GM21576 (cell line): ENCODE results near the gene TXNRD2.

Source experiments
- ATAC-seq: cut with Tn5 transposase; IDR thresholded peaks from one replicate; pipeline ENCODE4 v1.9.1; 2021; ENCODE audit warnings: mild to moderate bottlenecking, moderate library complexity; ENCODE audit not compliant: unreplicated experiment

Gene TXNRD2

GRCh38 chr22:19866665-19867009 is 75.0 kb downstream of the TXNRD2 start:
- ATAC-seq, result no peak

GRCh38 chr22:19865141-19865829 is 76.3 kb downstream of the TXNRD2 start:
- ATAC-seq, result no peak

- ATAC-seq, result no peak
Measured at GRCh38 chr22:19864538-19865106, 77.0 kb downstream of the TXNRD2 start.

GRCh38 chr22:19863571-19863970 is 78.0 kb downstream of the TXNRD2 start:
- ATAC-seq, result no peak

GRCh38 chr22:19862619-19863246 is 78.9 kb downstream of the TXNRD2 start:
- ATAC-seq, result no peak

- no peak for ATAC-seq
Measured at GRCh38 chr22:19859861-19860510, 81.6 kb downstream of the TXNRD2 start.

- no peak for ATAC-seq
Measured at GRCh38 chr22:19857382-19857781, 84.2 kb downstream of the TXNRD2 start.

- ATAC-seq, result peak; percentile 18
Measured at GRCh38 chr22:19855504-19856409, 85.9 kb downstream of the TXNRD2 start.

- peak; percentile 79 for ATAC-seq
Measured at GRCh38 chr22:19854778-19855503, 86.7 kb downstream of the TXNRD2 start, which contains the start of the genes GNB1L and RTL10. Gene GNB1L, minus strand, starts transcription at chr22:19854874. Its CDS starts 33,519 bp downstream, at chr22:19821355. Gene RTL10, minus strand, starts transcription at chr22:19854874. Its CDS starts 2,613 bp downstream, at chr22:19852261.

- peak; percentile 8 for ATAC-seq
Measured at GRCh38 chr22:19853879-19854777, 87.5 kb downstream of the TXNRD2 start.

GRCh38 chr22:19853058-19853878 is 88.3 kb downstream of the TXNRD2 start:
- no peak for ATAC-seq

GRCh38 chr22:19852177-19852781 is 89.3 kb downstream of the TXNRD2 start:
- no peak for ATAC-seq

- ATAC-seq, result no peak
Measured at GRCh38 chr22:19851291-19852176, 90.1 kb downstream of the TXNRD2 start.

GRCh38 chr22:19850763-19851109 is 90.9 kb downstream of the TXNRD2 start:
- no peak for ATAC-seq

- ATAC-seq, result no peak
Measured at GRCh38 chr22:19849835-19850762, 91.5 kb downstream of the TXNRD2 start.
